Upper lobe of left lung (tissue), 6 donors: ENCODE data around the gene ARHGAP23. TPM values are rescaled to one million over a fixed set of nuclear protein-coding genes. Genes with fewer than 3 reads are reported as not detected.
A peak's percentile ranks its signal among the peaks of the same experiment; 100 is the strongest.

Source experiments
- ATAC-seq, 2 donors: fragments of 200-7000 bp; cut with Tn5 transposase; one replicate each; pipeline ENCODE4 v1.9.1; 2022; ENCODE audit warnings: mild to moderate bottlenecking in 2 of 2, moderate library complexity in 2 of 2; ENCODE audit not compliant: low FRiP score in 2 of 2
- DNase-seq, 2 donors: peaks; one replicate each; pipeline ENCODE4 v3.0.0-alpha.2; 2019 to 2020
- H3K27ac ChIP-seq, 4 donors: fragments of 200-600 bp; sonication (generic); one replicate each; pipeline ENCODE4 v1.5.1; 2016 to 2019
- H3K27me3 ChIP-seq, 4 donors: fragments of 200-600 bp; sonication (generic); one replicate each; pipeline ENCODE4 v1.5.1; 2017 to 2019
- H3K36me3 ChIP-seq, 4 donors: fragments of 200-600 bp; sonication (generic); one replicate each; pipeline ENCODE4 v1.5.1; 2016 to 2019
- H3K4me1 ChIP-seq, 4 donors: fragments of 200-600 bp; sonication (generic); one replicate each; pipeline ENCODE4 v1.5.1; 2018 to 2019
- H3K4me3 ChIP-seq, 4 donors: fragments of 200-600 bp; sonication (generic); one replicate each; pipeline ENCODE4 v1.5.1; 2017 to 2019; ENCODE audit warnings: mild to moderate bottlenecking in 2 of 4, moderate library complexity in 1 of 4
- H3K9me3 ChIP-seq, 4 donors: fragments of 200-600 bp; sonication (generic); one replicate each; pipeline ENCODE4 v1.5.1; 2018 to 2019
- CTCF ChIP-seq, 6 experiments: fragments of 450-650 bp in 4 of 6; fragments of 200-600 bp in 2 of 6; sonication (generic) in 2 of 6; IDR thresholded peaks; one replicate each; pipeline ENCODE4 v1.5.1; 2016 to 2019; ENCODE audit warnings: antibody characterized with exemption in 6 of 6
- EP300 ChIP-seq, 4 donors: sonication (generic); formaldehyde crosslinking; IDR thresholded peaks; one replicate each; pipeline ENCODE4 v1.5.1; 2017; ENCODE audit warnings: antibody characterized with exemption in 4 of 4, control low read depth in 2 of 4
- POLR2A ChIP-seq, 4 donors: fragments of 450-650 bp; IDR thresholded peaks; one replicate each; pipeline ENCODE4 v1.5.1; 2016 to 2017; ENCODE audit warnings: antibody characterized with exemption in 4 of 4, mild to moderate bottlenecking in 2 of 4
- POLR2AphosphoS5 ChIP-seq, 2 donors: sonication (generic); formaldehyde crosslinking; IDR thresholded peaks; one replicate each; pipeline ENCODE4 v1.5.1; 2017; ENCODE audit warnings: antibody characterized with exemption in 2 of 2
- WGBS, 2 donors: methylation state at CpG; one replicate each; pipeline ENCODE4 v1.1.5; 2017 to 2018; 5-methylcytosine and 5-hydroxymethylcytosine counted together
- total RNA-seq, 6 donors: library from RNA; depleted of rRNA in 4 of 6; stranded (reverse); fragments of >200 nt in 4 of 6; gene quantifications; one replicate each; pipeline versions ENCODE4 v1.1.0 to v1.2.1, GENCODE V29; 2016 to 2021
- donor health status: DM: no; HTN: no; CAD: no; lungs with moderate emphysema.
- donor health status: DM: no; HTN: yes; CAD: no; lungs with severe emphysema.

The ARHGAP23 gene
- total RNA-seq, 6 donors from 2014 or later = 30.4 to 104 (median 70.1) TPM

- TF ChIP-seq POLR2A (IDR thresholded peaks at IDR 0.05) (no peak), EP300 (IDR thresholded peaks at IDR 0.05) (no peak), CTCF (IDR thresholded peaks at IDR 0.05) (no peak), POLR2AphosphoS5 (IDR thresholded peaks at IDR 0.05) (no peak)
- no peaks in the 10 kb centered on the region for H3K36me3 ChIP-seq
- peaks cover 0 to 44% (median 39%) of the 10 kb centered on the region in 4 donors for H3K27me3 ChIP-seq
- no peaks in the 10 kb centered on the region for H3K9me3 ChIP-seq
- peak overlapping the region in 2 of 4 donors; percentile 63 to 71 for H3K27ac ChIP-seq
- DNase-seq (no peak), ATAC-seq (peak in 1 of 2 donors; percentile 1)
- WGBS, 2 donors = 0 to 4% methylated on average over 7 to 10 of the region's 10 CpGs
- H3K4me1 ChIP-seq = peaks cover 32 to 45% (median 39%) of the 10 kb centered on the region in 4 donors
- peak overlapping the region; percentile 41 to 58 (median 49) for H3K4me3 ChIP-seq
Measured at GRCh38 chr17:38558728-38559050, 130.4 kb downstream of the ARHGAP23 start.

GRCh38 chr17:38559051-38559879, 131.0 kb downstream of the ARHGAP23 start:
- no peaks in the 10 kb centered on the region for H3K36me3 ChIP-seq
- H3K27me3 ChIP-seq = peaks cover 0 to 50% (median 41%) of the 10 kb centered on the region in 4 donors
- DNase-seq (peak; percentile 95 to 97), ATAC-seq (peak; percentile 72 to 84)
- peak overlapping the region in 2 of 4 donors; percentile 63 to 71 for H3K27ac ChIP-seq
- no peaks in the 10 kb centered on the region for H3K9me3 ChIP-seq
- 3 to 4% methylated on average over 21 to 35 of the region's 44 CpGs for WGBS, 2 donors
- TF ChIP-seq POLR2AphosphoS5 (IDR thresholded peaks at IDR 0.05) (peak in 1 of 2 donors; percentile 44), POLR2A (IDR thresholded peaks at IDR 0.05) (peak in 2 of 4 donors; percentile 18 to 30), EP300 (IDR thresholded peaks at IDR 0.05) (no peak), CTCF (IDR thresholded peaks at IDR 0.05) (peak in 5 of 6 experiments; percentile 23 to 44 (median 38))
- H3K4me1 ChIP-seq = peaks cover 32 to 49% (median 40%) of the 10 kb centered on the region in 4 donors
- peak overlapping the region; percentile 41 to 58 (median 49) for H3K4me3 ChIP-seq

DNA sequence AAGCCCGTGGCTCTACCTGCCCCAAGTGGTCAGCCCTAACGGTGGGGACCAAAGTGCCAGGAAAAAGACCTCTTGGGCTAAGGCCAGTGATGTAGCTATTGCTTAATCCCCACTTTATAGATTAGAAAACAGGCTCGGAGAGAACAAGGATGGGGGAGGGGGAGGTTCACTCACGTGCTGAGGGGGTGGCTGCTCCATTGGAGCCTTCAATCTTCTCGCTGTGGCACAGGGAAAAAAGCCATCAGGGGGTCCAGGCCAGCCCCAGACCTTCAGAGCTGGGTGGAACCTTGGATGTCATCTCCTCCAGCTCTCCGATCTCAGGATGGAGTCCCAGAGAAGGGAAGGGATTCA, 131.6 kb downstream of the ARHGAP23 start:
- Histone ChIP-seq H3K36me3 (no peaks in the 10 kb centered on the region), H3K27ac (peak overlapping the region in 1 of 4 donors; percentile 71), H3K4me1 (peaks cover 32 to 49% (median 40%) of the 10 kb centered on the region in 4 donors), H3K27me3 (peaks cover 0 to 55% (median 44%) of the 10 kb centered on the region in 4 donors), H3K9me3 (no peaks in the 10 kb centered on the region), H3K4me3 (peak overlapping the region in 3 of 4 donors; percentile 41 to 58 (median 54))
- ATAC-seq (no peak), DNase-seq (no peak)
- TF ChIP-seq EP300 (IDR thresholded peaks at IDR 0.05) = no peak
- no peak for TF ChIP-seq CTCF (IDR thresholded peaks at IDR 0.05)
- no peak for TF ChIP-seq POLR2AphosphoS5 (IDR thresholded peaks at IDR 0.05)
- 6 to 14% methylated on average over 5 to 6 of the region's 6 CpGs for WGBS, 2 donors

DNA sequence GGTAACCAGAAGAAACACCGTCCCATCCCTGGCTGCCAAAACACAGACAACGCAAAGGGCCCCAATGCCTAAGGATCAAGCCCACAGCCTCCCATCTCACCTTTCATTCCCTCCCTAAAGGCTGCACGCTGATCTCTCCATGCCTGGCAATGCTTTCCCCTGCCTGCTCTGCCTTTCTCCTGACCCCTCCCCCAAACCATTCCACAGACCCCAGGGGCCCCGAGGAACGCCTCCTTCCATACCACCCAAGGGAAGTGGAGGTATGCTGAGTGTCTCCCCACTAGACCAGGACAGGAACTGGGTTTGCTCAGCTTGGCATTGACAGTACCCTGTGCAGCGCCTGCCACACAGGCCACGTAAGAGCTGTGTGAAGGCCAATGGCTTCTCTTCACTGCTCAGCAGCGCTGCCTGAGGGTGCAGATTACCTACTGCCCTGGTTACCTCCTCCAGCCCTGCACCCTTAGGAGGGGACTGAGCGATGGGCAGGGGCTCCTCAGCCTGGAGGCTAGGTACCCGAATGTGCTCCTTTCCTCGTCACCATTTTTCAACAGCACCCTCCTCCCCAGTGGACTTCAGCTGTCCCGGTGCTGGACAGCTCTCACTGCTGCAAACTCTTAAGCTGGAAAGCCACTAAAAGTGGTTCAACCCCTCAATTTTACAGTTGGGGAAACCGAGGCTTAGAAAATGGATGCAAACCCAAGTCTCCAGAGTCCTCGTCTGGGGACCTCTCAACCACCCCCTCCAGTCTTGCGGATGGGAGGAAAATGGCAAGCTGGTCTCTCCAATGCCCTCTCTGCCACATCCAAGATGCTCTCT, 132.4 kb downstream of the ARHGAP23 start:
- DNase-seq = no peak
- Histone ChIP-seq H3K27ac (no peak overlapping the region), H3K4me3 (no peak overlapping the region), H3K4me1 (peaks cover 32 to 49% (median 40%) of the 10 kb centered on the region in 4 donors), H3K27me3 (peaks cover 0 to 58% (median 46%) of the 10 kb centered on the region in 4 donors), H3K9me3 (no peaks in the 10 kb centered on the region), H3K36me3 (no peaks in the 10 kb centered on the region)
- ATAC-seq = no peak
- WGBS, 2 donors = 34 to 37% methylated on average over 9 to 15 of the region's 15 CpGs
- no peak for TF ChIP-seq CTCF (IDR thresholded peaks at IDR 0.05)
- no peak for TF ChIP-seq EP300 (IDR thresholded peaks at IDR 0.05)
- no peak for TF ChIP-seq POLR2A (IDR thresholded peaks at IDR 0.05)
- TF ChIP-seq POLR2AphosphoS5 (IDR thresholded peaks at IDR 0.05) = no peak
